GM18498 (cell line): ENCODE measurements around the gene ASIC5.
"Not testable (repeated sequence)": the region's sequence is repeated elsewhere in the genome, so short reads cannot be mapped to it uniquely, and the experiment has no call there.

Experiments
- ATAC-seq: cut with Tn5 transposase; IDR thresholded peaks from one replicate; pipeline ENCODE4 v1.9.1; 2021; ENCODE audit warnings: mild to moderate bottlenecking, moderate library complexity; ENCODE audit not compliant: unreplicated experiment

ASIC5 gene, protein sequence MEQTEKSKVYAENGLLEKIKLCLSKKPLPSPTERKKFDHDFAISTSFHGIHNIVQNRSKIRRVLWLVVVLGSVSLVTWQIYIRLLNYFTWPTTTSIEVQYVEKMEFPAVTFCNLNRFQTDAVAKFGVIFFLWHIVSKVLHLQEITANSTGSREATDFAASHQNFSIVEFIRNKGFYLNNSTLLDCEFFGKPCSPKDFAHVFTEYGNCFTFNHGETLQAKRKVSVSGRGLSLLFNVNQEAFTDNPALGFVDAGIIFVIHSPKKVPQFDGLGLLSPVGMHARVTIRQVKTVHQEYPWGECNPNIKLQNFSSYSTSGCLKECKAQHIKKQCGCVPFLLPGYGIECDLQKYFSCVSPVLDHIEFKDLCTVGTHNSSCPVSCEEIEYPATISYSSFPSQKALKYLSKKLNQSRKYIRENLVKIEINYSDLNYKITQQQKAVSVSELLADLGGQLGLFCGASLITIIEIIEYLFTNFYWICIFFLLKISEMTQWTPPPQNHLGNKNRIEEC

DNA sequence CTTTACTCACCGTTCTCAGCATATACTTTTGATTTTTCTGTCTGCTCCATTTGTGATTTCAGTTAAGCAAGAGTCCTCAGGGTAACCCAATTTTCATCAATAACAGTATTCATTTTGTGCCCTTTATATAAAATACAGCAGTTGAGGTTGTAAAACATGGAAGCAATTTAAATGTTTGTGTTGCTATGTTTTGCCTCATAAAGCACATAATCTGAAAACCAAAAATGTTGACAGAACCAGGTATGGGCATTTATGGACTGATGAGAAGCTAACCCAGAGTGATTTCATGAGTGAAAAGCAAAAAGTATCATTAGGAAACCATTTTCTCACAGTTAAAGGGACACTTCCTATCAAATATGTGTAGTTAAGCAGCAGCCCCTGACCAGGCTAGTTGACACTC lies at the start of gene ASIC5:
Gene ASIC5 (minus strand): TSS at position 101 of the 400 bp plus-strand sequence. CDS start 51 bp downstream, at position 50.
- no peak for ATAC-seq

DNA sequence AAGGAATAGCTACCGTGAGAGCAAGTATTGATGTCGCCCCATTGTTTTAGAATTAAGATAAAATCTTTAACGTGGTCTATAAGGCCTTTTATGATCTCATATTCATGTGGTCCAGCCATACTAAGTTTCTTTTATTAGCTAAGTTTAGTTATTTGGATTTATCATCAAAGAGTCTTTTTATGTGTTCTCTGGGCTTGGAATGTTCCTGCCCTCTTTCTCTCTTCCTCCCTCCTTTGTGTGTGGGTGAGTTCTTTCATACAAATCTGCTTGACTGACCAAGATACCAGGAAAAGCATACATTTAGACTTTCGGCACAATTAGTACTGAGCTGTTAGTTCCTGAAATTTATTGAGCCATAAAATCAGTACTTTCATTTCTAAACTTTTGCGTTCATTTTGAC lies 48.7 kb upstream of the ASIC5 start:
- ATAC-seq, result no peak

DNA sequence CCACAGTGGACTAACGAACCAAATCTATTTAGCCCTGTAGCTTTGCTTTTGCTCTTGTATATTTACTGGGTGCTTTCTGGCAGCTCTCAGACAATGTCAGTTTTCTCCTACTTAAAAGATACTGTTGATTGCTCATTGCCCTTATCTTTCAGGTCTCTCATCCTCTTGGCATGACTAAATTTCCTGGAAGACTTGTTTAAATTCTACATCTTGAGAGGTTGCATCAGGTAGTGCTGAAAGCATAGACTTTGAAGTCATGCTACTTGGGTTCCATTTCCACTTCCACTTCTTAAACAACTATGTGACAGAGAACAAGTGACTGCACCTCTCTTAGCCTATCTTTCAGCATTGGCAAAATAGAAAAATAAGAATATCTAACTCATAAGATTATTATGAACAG lies 45.8 kb upstream of the ASIC5 start:
- no peak for ATAC-seq

DNA sequence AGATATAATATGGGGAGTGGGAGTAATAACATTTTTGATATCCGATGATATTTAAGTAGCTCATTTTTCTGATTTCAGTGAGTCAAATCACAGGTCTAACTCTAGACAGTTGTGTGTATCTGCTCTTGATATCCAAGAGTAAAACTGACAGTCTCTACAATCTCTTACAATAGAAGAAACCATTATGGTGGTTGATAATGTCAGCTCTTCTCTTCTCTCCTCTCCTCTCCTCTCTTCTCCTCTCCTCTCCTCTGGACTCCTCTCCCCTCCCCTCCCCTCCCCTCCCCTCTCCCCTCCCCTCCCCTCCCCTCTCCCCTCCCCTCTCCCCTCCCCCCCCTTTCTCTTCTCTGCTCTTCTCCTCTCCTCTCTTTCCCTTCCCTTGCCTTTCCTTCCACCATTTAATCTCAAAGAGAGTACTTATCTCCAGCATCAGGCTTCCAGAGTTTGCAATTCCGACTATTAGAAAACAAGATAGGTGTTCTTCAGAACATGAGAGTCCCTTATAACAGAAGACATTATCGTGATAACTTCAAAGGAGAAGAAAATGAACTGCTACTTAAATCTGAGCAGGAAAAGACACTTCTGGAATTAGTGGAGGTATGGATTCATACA lies 43.6 kb upstream of the ASIC5 start:
- no peak for ATAC-seq

DNA sequence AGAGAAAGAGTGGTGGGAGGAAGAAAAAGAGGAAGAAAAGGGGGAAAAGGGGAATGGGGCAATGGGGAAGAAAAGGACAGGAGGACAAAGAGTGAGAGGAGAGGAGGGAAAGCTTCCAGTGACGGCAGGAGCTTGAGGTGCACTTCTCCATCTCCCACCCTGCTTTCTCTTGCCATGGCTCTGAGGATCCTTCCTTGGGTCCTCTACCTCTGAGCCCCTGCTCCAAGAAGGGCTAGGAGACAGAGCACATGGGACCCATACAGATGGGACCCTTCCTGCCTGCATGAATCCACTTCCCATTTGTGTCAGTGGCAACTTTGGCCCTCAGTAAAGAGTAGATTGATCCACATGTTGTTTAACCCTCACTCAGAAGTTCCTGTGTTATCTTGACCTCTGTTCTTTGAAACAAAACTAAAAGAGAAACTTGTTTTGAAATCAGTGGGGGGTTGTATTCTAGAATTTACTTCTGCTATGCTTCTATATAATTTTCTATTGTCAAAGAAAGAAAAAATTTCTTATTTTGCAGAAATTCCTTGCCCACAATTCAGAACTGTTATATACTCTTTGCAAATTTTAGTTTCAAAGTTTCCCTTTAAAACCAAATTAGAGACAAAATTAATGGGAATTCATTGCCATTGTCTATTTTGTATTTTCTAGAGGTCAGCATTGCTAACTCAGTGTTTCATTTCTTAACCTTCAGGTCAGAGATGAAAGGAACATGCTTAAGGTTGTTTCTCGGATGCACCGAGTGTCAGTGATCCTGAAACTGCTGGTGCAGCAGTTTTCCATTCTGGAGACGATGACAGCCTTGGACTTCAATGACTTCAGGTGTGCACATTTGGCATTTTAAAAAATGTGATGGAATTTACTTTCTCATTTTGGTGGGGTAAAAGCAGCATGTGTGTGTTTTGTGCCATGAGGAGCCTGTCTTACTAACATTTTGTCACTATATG lies 42.4 kb upstream of the ASIC5 start:
- ATAC-seq, result peak; percentile 89

DNA sequence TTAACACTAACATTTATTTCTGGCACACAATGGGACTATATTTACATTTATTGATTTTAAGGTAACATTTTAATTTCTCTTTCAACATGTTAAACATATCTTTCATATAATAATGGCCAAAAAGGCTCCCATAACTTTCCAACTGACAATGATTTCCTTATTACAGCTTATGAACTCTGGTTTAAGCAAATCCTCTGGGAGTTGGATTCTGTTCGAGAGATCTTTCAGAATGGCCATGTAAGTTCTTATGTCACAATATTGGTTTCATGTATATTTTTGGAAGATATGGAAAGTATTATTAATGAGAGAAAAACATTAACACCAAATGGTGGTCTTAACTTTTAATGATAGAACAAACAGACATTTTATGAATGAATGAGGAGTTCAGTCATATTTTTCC lies 41.5 kb upstream of the ASIC5 start:
- ATAC-seq, result no peak

DNA sequence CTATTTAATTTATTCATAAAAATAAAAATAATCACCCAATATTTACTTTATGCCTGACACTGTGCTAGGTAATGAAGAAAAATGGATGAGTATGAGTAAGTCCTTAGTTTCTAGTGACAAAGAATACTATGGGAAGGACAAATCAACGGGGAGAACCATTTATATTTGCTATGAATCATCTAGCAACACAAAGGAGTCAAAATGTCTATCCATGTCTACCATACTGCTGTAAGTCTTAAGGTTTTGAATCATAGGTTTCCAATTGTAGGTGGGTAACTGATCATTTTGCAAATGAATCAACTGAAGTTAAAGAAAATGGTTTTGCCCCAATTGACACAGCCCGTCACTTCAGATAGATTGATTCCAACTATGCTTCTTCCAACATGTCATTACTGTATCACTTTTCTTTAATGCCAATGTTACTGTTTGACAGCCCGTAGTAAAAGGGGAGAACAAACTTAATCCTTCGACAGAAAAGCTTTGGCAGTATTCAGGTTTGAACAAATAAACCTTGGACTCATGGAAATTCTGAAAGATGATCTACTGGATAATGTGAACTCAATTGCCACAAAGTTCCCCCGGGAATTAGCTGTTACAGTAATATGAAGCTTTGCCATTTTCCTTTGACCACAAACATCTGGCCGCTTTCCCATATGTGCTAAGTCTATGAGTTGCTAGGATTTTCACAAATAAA lies 40.6 kb upstream of the ASIC5 start:
- no peak for ATAC-seq

DNA sequence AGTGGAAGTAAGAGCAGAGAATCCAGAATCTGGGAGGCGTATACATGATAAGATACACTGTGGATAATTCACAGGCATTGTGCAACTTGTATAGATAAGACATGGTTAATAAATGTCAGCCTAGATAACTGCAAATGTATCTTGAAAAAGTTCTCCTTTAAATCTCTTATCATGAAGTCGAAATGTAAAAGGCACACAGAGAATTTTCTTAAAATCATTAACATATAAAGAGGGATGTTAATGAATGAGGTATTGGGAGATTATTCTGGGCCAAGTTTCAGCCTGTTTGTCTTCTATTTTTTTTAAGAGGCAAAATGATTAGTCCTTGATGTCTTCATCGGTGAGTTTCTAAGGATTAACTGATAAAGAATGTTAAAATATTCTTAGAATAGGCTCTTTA lies 38.3 kb upstream of the ASIC5 start:
- no peak for ATAC-seq

DNA sequence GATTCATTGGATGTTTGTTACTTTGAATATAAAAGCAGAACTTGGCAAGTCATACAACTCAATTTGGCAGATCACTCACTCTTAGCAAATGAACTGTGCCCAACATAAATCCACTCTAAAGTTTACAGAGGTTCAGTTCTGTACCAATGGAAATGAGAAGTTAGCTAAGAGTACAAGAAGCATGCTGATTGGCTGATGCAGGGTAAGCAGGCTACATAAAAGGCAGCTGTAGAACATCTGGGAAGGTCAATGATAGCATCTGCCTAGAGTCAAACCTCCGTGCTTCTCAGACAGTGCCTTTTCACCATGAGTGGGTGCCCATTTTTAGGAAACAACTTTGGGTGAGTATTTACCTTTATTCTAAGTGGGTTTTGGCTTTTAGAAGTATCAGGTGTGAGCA lies 37.4 kb upstream of the ASIC5 start, which contains the start of gene TDO2:
Gene TDO2 (plus strand): TSS at position 244 of the 400 bp plus-strand sequence. CDS start 63 bp downstream, at position 307.
- ATAC-seq, result no peak

DNA sequence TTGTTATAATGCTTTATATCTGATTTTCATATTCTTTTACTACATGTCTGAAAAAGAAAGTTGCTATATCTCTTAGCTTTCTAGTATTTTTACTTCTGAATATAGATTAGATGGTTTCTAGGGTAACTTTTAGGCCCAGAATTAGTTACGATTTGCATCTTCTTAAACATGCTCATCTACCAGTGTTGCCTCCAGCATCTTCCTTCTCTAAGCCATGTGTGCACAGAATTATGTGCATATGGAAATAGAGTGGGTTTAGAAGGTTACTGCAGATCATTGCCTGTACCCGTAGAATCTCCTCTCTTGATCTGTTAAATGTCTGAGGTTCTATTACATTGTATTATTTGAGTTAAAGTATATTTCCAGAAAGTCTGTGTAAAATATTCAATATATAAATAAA lies 34.9 kb upstream of the ASIC5 start:
- ATAC-seq, result no peak

DNA sequence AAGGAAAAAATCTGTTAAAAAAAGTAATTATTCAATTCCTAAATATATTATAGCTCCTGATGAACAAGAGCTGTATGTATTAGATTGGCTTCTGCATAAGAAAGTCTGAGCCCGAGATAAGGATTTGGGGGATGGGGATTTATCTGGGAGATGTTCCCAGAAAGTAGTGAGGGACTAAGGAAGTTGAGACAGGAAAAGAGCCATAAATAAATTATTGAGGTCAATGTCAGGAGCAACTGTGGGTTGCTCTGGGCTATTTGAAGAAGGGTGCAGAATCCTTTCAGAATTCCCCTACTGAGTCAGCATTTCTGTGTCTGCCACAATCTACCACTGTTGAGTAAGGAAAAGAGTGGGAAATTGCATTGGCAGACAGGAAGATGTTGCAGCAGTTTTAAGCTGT lies 34.3 kb upstream of the ASIC5 start:
- no peak for ATAC-seq

DNA sequence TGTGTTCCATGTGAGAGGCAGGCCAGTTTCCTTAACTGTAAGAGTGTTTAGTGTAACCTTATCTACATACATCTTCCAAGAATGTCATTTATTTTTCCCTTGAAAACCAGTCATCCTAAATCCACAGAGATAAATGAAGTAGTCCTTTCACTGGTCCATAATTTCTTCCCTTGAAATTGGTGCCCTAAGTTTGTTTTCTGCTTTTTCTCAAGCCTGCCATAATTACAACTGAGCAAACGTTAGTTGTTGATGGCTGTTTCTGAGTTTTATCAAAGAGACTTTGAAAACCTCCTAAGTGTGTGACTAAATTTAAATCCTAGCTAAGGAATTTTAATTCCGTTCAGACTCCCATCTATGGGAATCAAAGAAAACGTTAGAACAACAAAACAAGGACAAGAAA lies 33.8 kb upstream of the ASIC5 start:
- no peak for ATAC-seq

DNA sequence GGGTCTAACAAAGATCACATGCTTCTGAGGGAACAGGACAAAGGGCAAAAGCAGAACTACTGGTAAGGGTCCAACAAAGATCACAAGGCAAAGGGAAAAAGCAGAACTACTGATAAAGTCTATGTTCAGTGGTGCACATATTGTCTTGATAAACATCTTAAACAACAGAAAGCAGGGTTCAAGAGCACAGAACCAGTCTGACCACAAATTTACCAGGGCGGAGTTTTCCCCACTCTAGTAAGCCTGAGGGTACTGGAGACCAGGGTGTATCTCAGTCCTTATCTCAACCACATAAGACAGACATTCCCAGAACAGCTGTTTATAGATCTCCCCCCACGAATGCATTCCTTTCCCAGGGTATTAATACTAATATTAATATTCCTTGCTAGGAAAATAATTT lies 32.3 kb upstream of the ASIC5 start:
- ATAC-seq, result not testable (repeated sequence)

DNA sequence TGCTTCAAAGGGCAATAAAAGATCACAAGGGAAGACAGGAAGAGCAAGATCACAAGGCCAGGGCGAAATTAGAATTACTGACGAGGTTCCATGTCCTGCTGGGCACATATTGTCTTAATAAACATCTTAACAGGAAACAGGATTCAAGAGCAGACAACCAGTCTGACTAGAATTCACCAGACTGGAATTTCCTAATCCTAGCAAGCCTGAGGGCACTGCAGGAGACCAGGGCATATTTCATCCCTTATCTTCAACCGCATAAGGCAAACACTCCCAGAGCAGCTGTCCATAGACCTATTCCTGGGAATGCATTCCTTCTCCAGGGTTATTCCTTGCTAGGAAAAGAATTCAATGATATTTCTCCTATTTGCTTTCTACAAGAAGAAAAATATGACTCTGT lies 25.0 kb upstream of the ASIC5 start:
- ATAC-seq, result no peak

DNA sequence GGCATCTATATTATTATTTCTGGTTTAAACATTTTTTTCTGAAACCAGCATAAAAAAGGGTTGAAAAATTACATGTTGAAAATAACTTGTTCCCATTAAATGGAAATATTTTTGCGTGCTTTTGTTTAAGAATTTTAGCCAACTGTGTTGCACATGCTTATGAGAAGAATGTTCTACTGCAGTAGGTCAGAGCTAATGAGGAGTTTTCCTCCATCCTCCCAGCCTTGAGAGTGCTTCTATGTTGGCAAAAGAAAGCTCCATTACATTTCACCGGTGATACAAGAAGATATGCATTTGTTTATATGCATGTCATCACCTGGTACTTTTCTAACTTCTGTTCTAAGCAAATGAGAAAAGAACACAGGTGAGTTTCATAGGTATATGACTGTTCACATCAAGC lies 23.9 kb upstream of the ASIC5 start:
- no peak for ATAC-seq

DNA sequence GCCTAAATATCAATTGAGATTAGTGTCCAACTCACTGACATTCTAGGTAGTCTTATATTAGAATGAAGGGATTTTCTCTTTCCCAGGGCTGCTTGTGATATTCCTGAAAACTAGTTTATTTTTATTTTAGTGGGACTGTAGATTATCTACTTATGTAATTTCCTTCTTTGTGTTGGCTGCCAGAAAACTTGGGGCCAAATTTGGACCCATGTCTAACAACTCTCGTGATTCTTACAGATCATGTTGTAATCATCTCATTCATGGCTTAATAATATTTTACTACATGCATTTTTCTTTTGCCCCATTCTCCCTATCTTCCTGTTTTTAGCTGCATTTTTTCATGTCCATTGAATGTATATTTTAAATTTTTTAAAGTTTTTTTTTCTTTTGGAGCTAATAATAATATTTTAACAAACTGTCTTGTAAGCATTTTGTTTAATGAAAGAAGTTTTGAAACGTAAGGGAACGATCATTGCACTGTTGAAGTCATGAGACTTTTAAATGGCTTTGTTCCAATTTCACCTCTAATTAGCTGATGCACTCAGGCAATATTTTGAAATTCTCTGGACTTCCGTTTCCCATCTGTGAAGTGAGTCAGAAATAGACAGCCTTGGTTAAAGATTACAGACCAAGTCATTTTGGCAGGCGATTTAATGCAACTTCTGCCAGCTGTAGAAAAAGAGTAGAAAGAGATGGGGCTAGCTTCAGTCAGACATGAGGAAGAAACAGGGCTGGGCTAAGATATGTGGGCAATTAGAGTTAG lies 23.1 kb upstream of the ASIC5 start:
- ATAC-seq, result peak; percentile 92

DNA sequence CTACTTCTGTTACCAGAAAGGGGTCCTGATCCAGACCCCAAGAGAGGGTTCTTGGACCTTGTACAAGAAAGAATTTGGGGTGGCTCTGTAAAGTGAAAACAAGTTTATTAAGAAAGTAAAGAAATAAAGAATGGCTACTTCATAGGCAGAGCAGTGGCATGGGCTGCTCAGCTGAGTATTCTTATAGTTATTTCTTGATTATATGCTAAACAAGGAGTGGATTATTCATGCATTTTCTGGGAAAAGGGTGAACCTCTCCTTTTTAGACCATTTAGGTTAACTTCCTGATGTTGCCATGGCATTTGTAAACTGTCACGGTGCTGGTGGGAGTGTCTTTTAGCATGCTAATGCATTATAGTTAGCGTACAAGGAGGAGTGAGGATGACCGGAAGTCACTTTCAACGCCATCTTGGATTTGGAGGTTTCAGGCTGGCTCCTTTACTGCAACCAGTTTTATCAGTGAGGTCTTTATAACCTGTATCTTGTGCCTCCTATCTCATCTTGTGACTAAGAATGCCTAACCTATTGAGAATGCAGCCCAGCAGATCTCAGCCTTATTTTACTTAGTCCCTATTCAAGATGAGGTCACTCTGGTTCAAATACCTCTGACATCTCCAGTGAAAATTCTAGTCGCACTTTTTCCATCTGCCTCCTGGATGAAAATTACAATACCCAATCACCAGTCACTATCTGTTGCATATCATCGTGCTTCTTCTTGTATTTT lies 21.9 kb upstream of the ASIC5 start:
- no peak for ATAC-seq

DNA sequence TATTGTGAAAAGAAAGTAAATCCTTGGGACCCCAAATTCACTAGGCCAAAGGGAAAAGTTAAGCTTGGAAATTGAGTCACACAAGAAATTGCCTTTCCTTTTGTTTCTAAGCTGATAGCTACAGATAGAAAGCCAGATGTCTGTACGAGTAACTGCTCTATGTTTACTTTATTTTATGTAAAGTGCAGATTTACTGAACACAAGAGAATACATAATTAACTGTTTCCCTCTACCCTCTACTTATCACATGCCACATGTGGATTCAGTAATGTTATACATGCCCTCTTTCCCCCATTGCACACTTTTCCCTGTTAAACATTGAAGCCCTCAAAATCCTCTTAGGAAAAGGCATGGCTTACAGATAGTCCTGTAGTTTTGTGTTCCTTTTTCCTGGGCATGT lies 21.0 kb upstream of the ASIC5 start:
- no peak for ATAC-seq

DNA sequence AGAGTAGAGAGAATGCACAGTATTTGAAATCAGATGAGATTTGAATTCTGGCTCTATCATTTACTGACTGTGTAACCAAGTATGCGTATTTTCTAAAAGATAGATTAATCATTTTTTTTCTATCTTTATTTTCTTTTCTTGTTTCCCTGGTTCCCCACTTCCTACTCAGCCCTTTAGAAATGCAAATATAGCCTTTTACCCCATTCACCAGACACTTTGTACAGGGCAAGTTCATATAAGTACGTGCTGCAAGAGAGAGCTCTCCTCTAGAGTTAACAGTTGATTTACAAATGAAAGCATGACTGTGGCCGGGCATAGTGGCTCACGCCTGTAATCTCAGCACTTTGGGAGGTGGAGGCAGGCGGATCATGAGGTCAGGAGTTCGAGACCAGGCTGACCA lies 19.6 kb upstream of the ASIC5 start:
- no peak for ATAC-seq
